H1 (cell line): ENCODE measurements around the gene NHEJ1. TPM values are rescaled to one million over a fixed set of nuclear protein-coding genes. Genes with fewer than 3 reads are reported as not detected.

Experiments
- RAD21 ChIP-seq, 2 experiments: IDR thresholded peaks in 1 of 2; conservative IDR thresholded peaks in 1 of 2; 2 replicates each; pipeline ENCODE4 v1.6.1; 2011; ENCODE audit warnings: low read depth in 2 of 2, low read length in 2 of 2, improper control_type of control experiment in 1 of 2, inconsistent platforms in 1 of 2, mild to moderate bottlenecking in 1 of 2, moderate library complexity in 1 of 2
- polyA plus RNA-seq, 7 experiments: library from polyadenylated mRNA; depleted of rRNA in 3 of 7; stranded (reverse) in 5 of 7; unstranded in 2 of 7; fragments of >200 nt in 5 of 7; fragments of 200-250 nt in 2 of 7; gene quantifications; 1 replicate in 5 of 7; 2 replicates in 1 of 7; 4 replicates in 1 of 7; pipeline versions ENCODE4 v1.2.1 to v1.2.3, GENCODE V29; 2011 to 2013; ENCODE audit warnings: missing spikeins in 2 of 7, mixed read lengths in 2 of 7
- total RNA-seq: library from RNA; stranded (reverse); fragmentation: NEBNext Ultra II Directional; extraction: Animal tissue kit (Norgen Biotek cat#: 25700); gene quantifications from 2 replicates; pipeline ENCODE4 v1.2.1, GENCODE V29; 2021

NHEJ1 gene
- total and polyA plus RNA-seq, 2 of the 8 experiments (the other 6 are each of a cell fraction or from before 2014, with no cell fraction given) = 22.7 to 24.1 TPM

DNA sequence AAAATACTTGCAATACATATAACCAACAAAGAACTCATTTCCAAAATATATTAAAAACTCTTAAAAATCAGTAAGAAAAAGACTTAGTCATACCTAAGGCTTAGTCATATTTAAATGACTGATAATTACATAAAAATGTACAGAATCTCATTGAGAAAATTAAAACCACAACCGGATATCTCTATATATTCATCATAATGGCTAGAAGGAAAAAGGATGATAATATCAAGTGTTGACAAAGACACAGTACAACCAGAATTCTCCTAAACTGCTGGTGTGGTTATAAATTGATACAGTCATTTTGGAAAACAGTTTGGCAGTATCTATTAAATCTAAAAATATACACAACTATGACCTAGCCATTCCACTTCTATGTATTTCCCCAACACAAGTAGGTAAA is 72.8 kb downstream of the NHEJ1 start (continued):
- no peak for TF ChIP-seq RAD21 (IDR thresholded peaks at IDR 0.05 in 1 of 2, conservative IDR thresholded peaks at IDR 0.05 in 1 of 2; ENCODE audit: low read depth in 2 of 2, low read length in 2 of 2)
